GM18519 (cell line): Measurements from ENCODE around the gene TXNRD1.
"Not testable (repeated sequence)": the region's sequence is repeated elsewhere in the genome, so short reads cannot be mapped to it uniquely, and the experiment has no call there.

Source experiments
- ATAC-seq: cut with Tn5 transposase; IDR thresholded peaks from one replicate; pipeline ENCODE4 v1.9.1; 2021; ENCODE audit warnings: mild to moderate bottlenecking, moderate library complexity; ENCODE audit not compliant: unreplicated experiment, low FRiP score

Gene TXNRD1

DNA sequence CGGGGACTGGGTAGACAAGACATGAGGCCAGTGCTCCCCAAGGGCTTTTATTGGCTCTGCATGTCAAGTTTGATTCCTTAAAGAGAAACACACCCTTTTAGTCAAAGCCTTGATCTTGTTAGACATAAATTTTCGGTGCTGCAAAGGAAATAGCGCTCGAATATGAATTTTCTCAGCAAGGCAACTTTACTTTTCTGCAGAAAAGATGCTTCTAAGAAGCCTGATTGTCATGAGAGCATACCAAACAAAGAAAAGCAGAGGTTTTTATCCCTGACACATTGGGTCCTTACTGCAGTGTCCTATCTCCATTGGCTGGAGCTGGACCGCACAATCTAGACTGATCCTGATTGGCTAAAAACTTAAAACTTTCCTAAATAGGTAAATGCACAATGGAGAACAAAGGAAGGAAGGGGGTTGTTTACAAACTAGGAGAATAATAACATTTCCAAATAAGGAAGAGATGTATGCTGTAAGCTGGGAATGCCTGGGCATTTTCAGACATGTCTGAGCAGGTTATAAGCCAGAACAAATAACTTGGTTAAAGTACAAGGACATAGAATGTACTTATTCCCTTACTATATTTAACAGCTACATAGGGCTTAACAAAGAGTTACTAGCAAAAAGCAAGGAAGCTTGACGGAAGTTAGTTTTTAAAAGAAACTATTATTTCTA, 17.2 kb downstream of the TXNRD1 start:
- ATAC-seq = no peak

GRCh38 chr12:104234926-104235499, 19.4 kb downstream of the TXNRD1 start:
- ATAC-seq = no peak

DNA sequence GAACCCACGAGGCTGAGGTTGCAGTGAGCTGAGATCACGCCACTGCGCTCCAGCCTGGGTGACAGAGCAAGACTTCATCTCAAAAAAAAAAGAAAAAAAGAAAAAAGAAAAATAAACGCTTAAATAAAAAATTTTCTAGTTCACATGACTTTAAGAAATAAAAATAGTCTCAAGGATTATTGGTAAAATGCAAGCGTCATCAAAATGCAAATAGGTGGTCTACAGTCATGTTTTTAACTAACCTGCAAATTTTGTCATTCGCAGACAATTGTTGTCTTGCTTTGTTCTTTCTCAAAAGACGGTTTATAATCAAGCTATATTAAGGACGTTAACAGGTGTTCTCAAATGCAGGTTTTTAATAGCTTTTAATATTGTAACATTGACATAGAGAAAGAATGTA, 22.4 kb downstream of the TXNRD1 start:
- ATAC-seq = no peak

DNA sequence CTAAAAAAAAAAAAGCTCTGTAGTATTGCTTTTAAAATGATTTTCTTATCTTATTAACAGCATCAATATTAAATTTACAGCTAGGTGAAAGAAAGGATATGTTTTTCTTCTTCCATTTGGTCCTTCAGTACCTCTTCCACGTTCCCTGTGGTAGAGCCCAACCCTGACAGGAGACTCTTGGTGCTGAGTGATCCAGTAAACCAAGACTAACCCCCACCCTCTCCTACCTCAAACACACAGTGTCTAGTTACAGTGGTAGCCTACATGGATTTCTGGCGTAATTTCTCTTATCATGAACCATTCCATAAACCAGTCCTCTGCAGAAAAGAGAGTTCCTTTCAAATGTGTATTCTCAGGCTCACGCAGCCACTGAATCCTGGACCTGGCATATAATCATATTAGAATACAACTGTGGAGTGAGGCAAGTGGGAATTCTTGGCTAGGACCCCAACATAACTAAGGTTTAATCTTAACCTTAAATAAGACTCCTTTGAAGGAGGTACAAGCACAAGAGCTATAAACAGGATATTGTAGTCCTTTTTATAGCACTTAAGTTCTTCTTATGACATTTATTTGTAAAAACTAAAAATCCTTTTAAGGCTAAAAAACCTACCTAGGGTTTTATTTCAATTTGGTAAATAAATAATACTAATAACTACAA, 27.1 kb downstream of the TXNRD1 start:
- ATAC-seq = no peak

GRCh38 chr12:104243551-104243950, 28.0 kb downstream of the TXNRD1 start:
- ATAC-seq = no peak

- ATAC-seq = no peak
Measured at GRCh38 chr12:104243971-104244370, 28.4 kb downstream of the TXNRD1 start.

DNA sequence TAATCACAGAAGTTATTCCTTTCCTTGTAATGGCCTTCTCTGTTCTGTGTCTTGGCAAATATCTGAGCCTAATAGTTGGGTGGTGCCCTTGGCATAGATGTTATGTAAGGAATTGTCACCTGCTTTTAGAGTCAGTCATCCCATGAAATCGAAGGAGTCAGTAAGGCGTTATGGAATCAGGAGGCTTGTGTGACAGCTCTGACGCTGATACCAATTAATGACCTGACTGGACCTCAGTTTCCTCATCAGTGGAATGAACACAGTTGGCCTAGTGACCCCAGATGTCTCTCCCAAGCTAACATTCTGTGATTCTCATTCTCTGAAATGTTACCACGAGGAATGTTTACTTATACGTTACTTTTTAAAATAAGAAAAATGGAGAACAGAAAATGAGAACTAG, 32.1 kb downstream of the TXNRD1 start:
- ATAC-seq = no peak

GRCh38 chr12:104248444-104248843, 32.9 kb downstream of the TXNRD1 start:
- no peak for ATAC-seq

GRCh38 chr12:104249017-104249416, 33.4 kb downstream of the TXNRD1 start:
- ATAC-seq = no peak

GRCh38 chr12:104249898-104250297, 34.3 kb downstream of the TXNRD1 start:
- no peak for ATAC-seq

DNA sequence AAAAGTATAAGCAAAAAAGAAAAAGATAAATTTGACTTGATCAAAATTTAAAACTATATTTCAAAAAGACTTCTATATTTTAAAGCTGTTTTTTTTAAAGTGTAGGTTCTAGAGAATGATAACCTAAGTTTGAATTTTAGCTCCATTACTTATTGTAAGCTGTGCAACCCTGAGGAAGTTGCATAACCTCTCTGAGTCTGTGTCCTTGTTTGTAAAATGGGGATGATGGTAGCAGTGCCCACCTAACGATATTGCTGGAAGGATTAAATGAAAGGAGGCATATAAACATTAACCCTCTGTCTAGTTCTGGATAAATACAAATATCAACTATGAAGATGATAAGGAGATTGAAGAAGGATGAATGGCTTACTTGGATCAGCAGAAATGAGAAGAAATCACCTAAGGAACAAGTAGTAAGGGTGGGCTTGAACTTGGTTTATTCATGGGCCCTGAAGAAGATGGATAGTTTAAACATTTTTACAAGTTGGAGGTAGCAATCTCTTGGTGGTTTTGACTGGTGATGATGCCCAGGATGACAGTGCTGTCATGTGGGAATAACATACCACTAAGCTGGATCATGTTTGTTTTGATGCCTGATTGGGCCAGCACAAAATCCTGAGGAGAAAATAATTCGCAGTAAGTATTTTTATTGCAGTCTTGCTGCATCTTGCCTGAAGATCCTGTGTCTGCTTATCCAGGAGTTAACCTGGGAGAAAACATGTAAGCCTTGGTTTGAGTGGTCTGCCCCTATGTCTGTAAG, 35.0 kb downstream of the TXNRD1 start:
- no peak for ATAC-seq

DNA sequence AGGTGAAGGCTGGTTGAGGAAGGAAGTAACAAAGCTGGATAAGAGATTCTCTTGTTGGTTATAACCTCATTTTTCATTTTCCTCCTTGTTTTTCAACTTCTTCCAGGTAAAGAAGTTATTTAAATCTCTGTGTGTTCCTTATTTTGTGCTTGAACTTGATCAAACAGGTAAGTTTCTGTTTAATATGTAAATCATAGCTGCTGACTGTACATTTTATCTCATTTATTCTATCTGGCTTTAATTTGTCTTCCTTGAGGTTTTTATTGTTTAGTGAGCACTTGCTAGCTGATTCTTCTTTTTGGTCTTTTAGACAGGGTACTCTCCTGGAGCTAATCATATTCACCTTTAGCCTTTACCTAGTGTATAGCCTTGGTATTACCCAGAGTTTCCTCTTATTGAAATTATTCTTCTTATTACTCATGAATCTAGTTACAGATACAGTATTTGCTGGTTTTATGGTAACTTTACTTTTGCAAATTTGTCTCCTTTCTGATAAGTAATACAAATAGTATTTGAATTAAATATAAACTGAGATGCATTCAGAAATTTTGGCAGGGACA, 42.4 kb downstream of the TXNRD1 start:
- no peak for ATAC-seq

- ATAC-seq = no peak
Measured at GRCh38 chr12:104258476-104259067, 43.0 kb downstream of the TXNRD1 start.

GRCh38 chr12:104263026-104263425, 47.4 kb downstream of the TXNRD1 start:
- ATAC-seq = no peak

DNA sequence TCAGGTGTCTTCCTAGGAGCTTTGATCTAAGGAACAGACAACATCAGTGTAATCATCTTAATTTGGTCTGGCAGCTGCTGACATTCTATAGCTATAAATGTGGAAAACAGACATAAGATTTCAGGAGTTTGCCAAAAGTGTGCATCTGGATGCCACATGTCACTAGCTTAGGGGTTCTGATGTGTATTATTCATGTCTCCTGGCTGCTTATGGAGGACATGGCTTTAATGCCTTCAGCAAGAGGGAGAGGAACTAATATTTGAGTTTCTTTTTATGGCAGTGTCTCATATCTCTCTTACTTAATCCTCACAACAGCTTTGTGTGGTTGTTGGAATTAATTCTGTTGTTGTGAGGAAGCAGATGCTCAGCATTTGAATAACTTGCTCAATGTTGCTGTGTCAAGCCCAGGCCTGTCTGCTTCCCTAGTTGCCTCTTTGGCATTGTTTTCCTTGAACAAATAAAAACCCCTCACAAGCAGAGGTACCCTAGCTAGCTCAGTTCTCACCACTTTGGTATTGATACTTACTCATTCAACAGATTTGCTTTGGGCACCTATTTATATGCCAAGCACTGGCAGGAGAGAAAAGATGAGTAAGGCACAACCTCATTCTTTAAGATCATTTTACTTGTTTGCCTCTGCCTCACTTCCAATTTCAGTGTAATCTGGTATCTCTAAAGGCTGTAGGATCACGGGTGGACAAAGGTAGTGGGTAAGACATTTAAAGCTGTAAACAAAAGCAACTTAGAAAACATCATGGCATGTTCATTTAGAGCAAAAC, 48.2 kb downstream of the TXNRD1 start:
- no peak for ATAC-seq

DNA sequence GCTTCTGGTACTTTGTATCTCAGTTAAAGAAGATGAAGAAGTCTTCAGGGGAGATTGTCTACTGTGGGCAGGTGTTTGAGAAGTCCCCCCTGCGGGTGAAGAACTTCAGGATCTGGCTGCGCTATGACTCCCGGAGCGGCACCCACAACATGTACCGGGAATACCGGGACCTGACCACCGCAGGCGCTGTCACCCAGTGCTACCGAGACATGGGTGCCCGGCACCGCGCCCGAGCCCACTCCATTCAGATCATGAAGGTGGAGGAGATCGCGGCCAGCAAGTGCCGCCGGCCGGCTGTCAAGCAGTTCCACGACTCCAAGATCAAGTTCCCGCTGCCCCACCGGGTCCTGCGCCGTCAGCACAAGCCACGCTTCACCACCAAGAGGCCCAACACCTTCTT, 49.9 kb downstream of the TXNRD1 start:
- ATAC-seq = not testable (repeated sequence)

- no peak for ATAC-seq
Measured at GRCh38 chr12:104272938-104273337, 57.4 kb downstream of the TXNRD1 start.

GRCh38 chr12:104273503-104273902, 57.9 kb downstream of the TXNRD1 start:
- no peak for ATAC-seq

GRCh38 chr12:104274811-104275210, 59.2 kb downstream of the TXNRD1 start:
- no peak for ATAC-seq

- ATAC-seq = no peak
Measured at GRCh38 chr12:104275689-104276088, 60.1 kb downstream of the TXNRD1 start.
